Measurements from ENCODE around the gene TNKS2.

- TF ChIP-seq CTCF (IDR thresholded peaks at IDR 0.05) (no peak), EZH2 (IDR thresholded peaks at IDR 0.05) (no peak), EZH2phosphoT487 (IDR thresholded peaks at IDR 0.05) (no peak)
These were observed 1.7 kb upstream of the TNKS2 start for GRCh38 chr10:91796331-91797047.

Data from neural progenitor cell (in vitro differentiated cells).